Mesenchymal stem cell (in vitro differentiated cells and primary cell): ENCODE data around the gene FNTB.

Experiments used
- DNase-seq: peaks from one replicate; pipeline ENCODE4 v3.0.0-alpha.2; 2013
- H2AFZ ChIP-seq: one replicate; pipeline ENCODE4 v1.6.1; 2013; ENCODE audit warnings: low read depth, mild to moderate bottlenecking, control low read depth, inconsistent platforms, low read length, moderate library complexity
- H2AK5ac ChIP-seq: 2 replicates; pipeline ENCODE4 v1.6.1; 2013; ENCODE audit warnings: low read length, moderate library complexity, mild to moderate bottlenecking, inconsistent platforms; ENCODE audit not compliant: severe bottlenecking
- H2BK120ac ChIP-seq: one replicate; pipeline ENCODE4 v1.6.1; 2013; ENCODE audit warnings: low read depth, mild to moderate bottlenecking, inconsistent platforms, low read length, moderate library complexity
- H2BK12ac ChIP-seq, 2 experiments: one replicate each; pipeline ENCODE4 v1.6.1; 2013; ENCODE audit warnings: inconsistent platforms in 2 of 2, low read length in 2 of 2, mild to moderate bottlenecking in 2 of 2, moderate library complexity in 2 of 2, control low read depth in 1 of 2
- H2BK15ac ChIP-seq: one replicate; pipeline ENCODE4 v1.6.1; 2013; ENCODE audit warnings: mild to moderate bottlenecking, low read depth, inconsistent platforms; ENCODE audit not compliant: poor library complexity, severe bottlenecking
- H2BK5ac ChIP-seq: 2 replicates; pipeline ENCODE4 v1.6.1; 2013; ENCODE audit warnings: low read depth, mild to moderate bottlenecking, low read length, control low read depth, inconsistent platforms; ENCODE audit not compliant: poor library complexity, severe bottlenecking
- H3K14ac ChIP-seq, 2 experiments: one replicate each; pipeline ENCODE4 v1.6.1; 2013; ENCODE audit warnings: inconsistent platforms in 2 of 2, low read length in 2 of 2, control low read depth in 1 of 2, mild to moderate bottlenecking in 1 of 2, moderate library complexity in 1 of 2
- H3K18ac ChIP-seq, 2 experiments: one replicate each; pipeline ENCODE4 v1.6.1; 2013; ENCODE audit warnings: inconsistent platforms in 2 of 2, low read length in 2 of 2, control low read depth in 1 of 2, low read depth in 1 of 2, mild to moderate bottlenecking in 1 of 2
- H3K23ac ChIP-seq, 2 experiments: one replicate each; pipeline ENCODE4 v1.6.1; 2013; ENCODE audit warnings: inconsistent platforms in 2 of 2, low read length in 2 of 2, mild to moderate bottlenecking in 2 of 2, moderate library complexity in 2 of 2, control low read depth in 1 of 2
- H3K27ac ChIP-seq: 2 replicates; pipeline ENCODE4 v1.5.1; 2013; ENCODE audit warnings: mild to moderate bottlenecking, moderate library complexity, low read length, control low read depth, inconsistent platforms; ENCODE audit not compliant: poor library complexity, severe bottlenecking
- H3K27me3 ChIP-seq, 2 experiments: 2 replicates each; pipeline versions ENCODE4 v1.6.1 to v1.7.0; 2013; ENCODE audit warnings: low read length in 2 of 2, mild to moderate bottlenecking in 2 of 2, moderate library complexity in 2 of 2, control low read depth in 1 of 2, inconsistent platforms in 1 of 2; ENCODE audit not compliant: control insufficient read depth in 1 of 2, insufficient read depth in 1 of 2
- H3K36me3 ChIP-seq, 2 experiments: 2 replicates each; pipeline versions ENCODE4 v1.6.1 to v1.7.0; 2013; ENCODE audit warnings: low read length in 2 of 2, control low read depth in 1 of 2, inconsistent platforms in 1 of 2, low read depth in 1 of 2, mild to moderate bottlenecking in 1 of 2; ENCODE audit not compliant: insufficient read depth in 2 of 2, control insufficient read depth in 1 of 2
- H3K4ac ChIP-seq, 2 experiments: one replicate each; pipeline ENCODE4 v1.6.1; 2013; ENCODE audit warnings: inconsistent platforms in 2 of 2, low read length in 2 of 2, mild to moderate bottlenecking in 2 of 2, moderate library complexity in 2 of 2, control low read depth in 1 of 2, low read depth in 1 of 2
- H3K4me1 ChIP-seq: 2 replicates; pipeline ENCODE4 v1.6.1; 2013; ENCODE audit warnings: low read depth, low read length, control low read depth; ENCODE audit not compliant: control insufficient read depth, insufficient read depth
- H3K4me2 ChIP-seq: 2 replicates; pipeline ENCODE4 v1.6.1; 2013; ENCODE audit warnings: low read length, mild to moderate bottlenecking, inconsistent platforms; ENCODE audit not compliant: poor library complexity, severe bottlenecking
- H3K4me3 ChIP-seq, 2 experiments: 2 replicates each; pipeline versions ENCODE4 v1.5.1 to v1.7.0; 2013; ENCODE audit warnings: low read length in 2 of 2, mild to moderate bottlenecking in 2 of 2, control low read depth in 1 of 2, low read depth in 1 of 2; ENCODE audit not compliant: insufficient read depth in 1 of 2
- H3K79me1 ChIP-seq: replicated peaks from 2 replicates; pipeline ENCODE4 v1.6.1; 2013; ENCODE audit warnings: mild to moderate bottlenecking, control low read depth, low read length, inconsistent platforms; ENCODE audit not compliant: poor library complexity, severe bottlenecking
- H3K9ac ChIP-seq: 2 replicates; pipeline ENCODE4 v1.7.0; 2013; ENCODE audit warnings: mild to moderate bottlenecking, low read length, moderate library complexity
- H3K9me3 ChIP-seq: 2 replicates; pipeline ENCODE4 v1.7.0; 2013; ENCODE audit warnings: mild to moderate bottlenecking, low read length; ENCODE audit not compliant: control insufficient read depth
- H4K8ac ChIP-seq: one replicate; pipeline ENCODE4 v1.6.1; 2013; ENCODE audit warnings: inconsistent platforms, mild to moderate bottlenecking, low read length, moderate library complexity
- H4K91ac ChIP-seq: one replicate; pipeline ENCODE4 v1.6.1; 2013; ENCODE audit warnings: mild to moderate bottlenecking, low read length, inconsistent platforms
- WGBS: methylation state at CpG from one replicate; pipeline ENCODE4 v1.1.7; 2013; ENCODE audit warnings: mixed read lengths; 5-methylcytosine and 5-hydroxymethylcytosine counted together

FNTB gene

DNA sequence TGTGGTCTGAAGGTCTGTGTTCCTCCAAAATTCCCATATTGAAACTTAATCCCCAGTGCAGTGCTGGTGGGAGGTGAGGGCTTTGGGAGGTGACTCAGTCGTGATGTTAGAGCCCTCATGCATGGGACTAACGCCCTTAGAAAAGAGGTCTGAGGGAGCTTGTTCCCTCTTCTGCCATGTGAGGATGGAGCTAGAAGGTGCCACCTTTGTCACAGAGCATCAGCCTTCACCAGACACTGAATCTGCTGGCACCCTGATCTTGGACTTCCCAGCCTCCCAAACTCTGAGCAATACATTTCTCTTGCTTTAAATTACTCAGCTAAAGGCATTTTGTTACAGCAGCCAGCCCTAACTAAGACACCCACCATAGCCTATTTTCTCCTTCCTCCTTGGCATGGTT, 28.5 kb upstream of the FNTB start:
- DNase-seq = no peak
- Histone ChIP-seq H3K4me2 (no peak overlapping the region), H3K14ac (no peak overlapping the region), H3K27ac (no peak overlapping the region), H3K4ac (no peak overlapping the region), H2BK12ac (no peak overlapping the region), H3K36me3 (peaks cover 0 to 43% of the 10 kb centered on the region in 2 experiments), H3K23ac (no peak overlapping the region), H2BK5ac (no peak overlapping the region), H4K91ac (no peak overlapping the region), H3K4me3 (no peak overlapping the region), H3K9me3 (no peaks in the 10 kb centered on the region), H2AK5ac (no peak overlapping the region), H2BK15ac (no peak overlapping the region), H2AFZ (no peak overlapping the region), H3K79me1 (peaks cover 55% of the 10 kb centered on the region), H3K18ac (no peak overlapping the region), H3K27me3 (no peaks in the 10 kb centered on the region), H4K8ac (no peak overlapping the region), H3K4me1 (peaks cover 46% of the 10 kb centered on the region), H2BK120ac (no peak overlapping the region), H3K9ac (no peak overlapping the region)
- WGBS = 97% methylated on average over 2 of the region's 2 CpGs

DNA sequence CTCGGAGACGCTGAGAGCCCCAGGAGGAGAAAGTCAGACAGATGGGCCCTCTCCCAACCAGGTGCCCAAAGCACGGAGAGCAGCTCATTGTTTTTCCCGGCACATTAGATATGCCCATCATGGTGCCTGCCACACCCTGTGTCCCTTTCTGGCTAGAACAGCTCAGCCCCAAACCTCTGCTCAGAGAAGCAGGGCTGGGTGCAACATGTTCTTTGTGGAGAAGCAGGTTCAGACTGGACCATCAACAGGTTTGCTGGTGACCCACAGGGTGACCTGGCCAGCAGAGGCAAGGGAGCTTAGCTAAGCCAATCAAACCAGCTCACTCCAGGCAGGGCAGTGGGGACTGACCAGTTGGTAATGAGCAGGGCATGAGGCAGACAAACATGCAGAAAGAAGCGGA, 28.0 kb upstream of the FNTB start:
- H3K23ac ChIP-seq = no peak overlapping the region
- H3K4ac ChIP-seq = no peak overlapping the region
- H3K4me3 ChIP-seq = no peak overlapping the region
- no peak for DNase-seq
- H3K36me3 ChIP-seq = peaks cover 0 to 43% of the 10 kb centered on the region in 2 experiments
- H3K79me1 ChIP-seq = peaks cover 53% of the 10 kb centered on the region
- H2AFZ ChIP-seq = no peak overlapping the region
- peak overlapping the region in 1 of 2 experiments; percentile 23 for H3K14ac ChIP-seq
- H3K4me1 ChIP-seq = peaks cover 49% of the 10 kb centered on the region
- H2AK5ac ChIP-seq = no peak overlapping the region
- no peak overlapping the region for H4K91ac ChIP-seq
- no peak overlapping the region for H3K27ac ChIP-seq
- no peak overlapping the region for H3K4me2 ChIP-seq
- no peak overlapping the region for H2BK120ac ChIP-seq
- no peak overlapping the region for H3K18ac ChIP-seq
- 97% methylated on average over 5 of the region's 5 CpGs for WGBS
- no peaks in the 10 kb centered on the region for H3K9me3 ChIP-seq
- H2BK12ac ChIP-seq = no peak overlapping the region
- no peaks in the 10 kb centered on the region for H3K27me3 ChIP-seq
- no peak overlapping the region for H3K9ac ChIP-seq
- H2BK5ac ChIP-seq = no peak overlapping the region
- no peak overlapping the region for H2BK15ac ChIP-seq
- no peak overlapping the region for H4K8ac ChIP-seq

DNA sequence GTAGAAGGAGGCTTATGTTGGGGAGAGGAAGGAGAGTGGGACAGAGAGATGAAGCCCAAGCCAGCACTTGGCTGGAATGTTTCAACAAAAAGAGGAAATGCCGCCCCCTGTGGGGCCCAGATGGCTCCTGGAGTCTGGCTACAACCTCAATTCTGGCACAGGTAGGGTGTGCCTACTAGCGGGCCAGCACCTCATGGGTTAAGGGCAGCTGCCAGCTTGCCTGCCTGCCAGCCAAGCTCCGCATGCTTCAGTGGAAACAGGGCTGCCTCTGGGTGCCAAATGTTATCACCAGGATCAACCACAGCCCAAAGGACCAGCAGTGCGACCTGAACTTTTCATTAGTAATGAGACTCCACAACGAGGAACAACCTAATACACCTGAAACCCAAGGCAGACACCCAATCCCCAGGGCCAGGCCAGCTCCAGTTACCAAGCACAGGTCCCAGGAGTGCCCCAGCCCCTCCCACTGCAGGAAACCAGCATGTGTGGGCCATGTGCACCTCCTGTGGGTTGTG, 25.9 kb upstream of the FNTB start:
- Histone ChIP-seq H3K4ac (no peak overlapping the region), H2BK120ac (no peak overlapping the region), H3K27me3 (no peaks in the 10 kb centered on the region), H3K4me1 (peaks cover 39% of the 10 kb centered on the region), H4K91ac (no peak overlapping the region), H3K27ac (no peak overlapping the region), H3K9ac (no peak overlapping the region), H2AK5ac (no peak overlapping the region), H3K9me3 (no peaks in the 10 kb centered on the region), H3K23ac (no peak overlapping the region), H3K4me3 (no peak overlapping the region), H3K18ac (no peak overlapping the region), H2BK5ac (no peak overlapping the region), H2AFZ (no peak overlapping the region), H2BK12ac (no peak overlapping the region), H2BK15ac (no peak overlapping the region), H4K8ac (no peak overlapping the region), H3K36me3 (peaks cover 0 to 47% of the 10 kb centered on the region in 2 experiments), H3K14ac (no peak overlapping the region), H3K79me1 (peaks cover 41% of the 10 kb centered on the region), H3K4me2 (no peak overlapping the region)
- no peak for DNase-seq
- 68% methylated on average over 5 of the region's 5 CpGs for WGBS

DNA sequence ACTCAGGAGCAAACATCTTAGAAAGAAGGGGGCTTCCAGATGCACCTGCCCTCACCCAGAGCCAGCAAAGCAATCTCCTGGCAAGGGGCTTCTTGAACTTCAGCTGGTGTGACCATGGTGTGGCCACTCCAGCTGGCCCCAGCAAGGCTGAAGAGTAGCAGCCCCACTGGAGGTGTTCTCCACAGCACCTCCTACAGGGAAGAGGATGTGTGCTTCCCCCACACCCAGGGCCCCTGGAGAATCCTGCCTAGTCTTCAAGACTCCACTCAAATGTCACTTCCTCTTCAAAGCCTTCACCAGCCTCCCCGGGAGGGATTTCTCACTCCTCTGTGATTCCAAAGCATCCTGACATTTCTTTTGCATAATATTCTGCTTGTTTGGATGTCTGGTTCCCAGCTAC, 23.1 kb upstream of the FNTB start:
- Histone ChIP-seq H3K9me3 (no peaks in the 10 kb centered on the region), H4K91ac (no peak overlapping the region), H3K4me3 (no peak overlapping the region), H3K4me1 (peaks cover 48% of the 10 kb centered on the region), H2BK15ac (no peak overlapping the region), H3K23ac (no peak overlapping the region), H3K79me1 (peaks cover 32% of the 10 kb centered on the region), H2BK12ac (no peak overlapping the region), H2BK5ac (no peak overlapping the region), H3K27me3 (no peaks in the 10 kb centered on the region), H3K36me3 (peaks cover 0 to 45% of the 10 kb centered on the region in 2 experiments), H2BK120ac (no peak overlapping the region), H2AK5ac (no peak overlapping the region), H3K14ac (no peak overlapping the region), H3K4ac (no peak overlapping the region), H3K9ac (no peak overlapping the region), H3K27ac (no peak overlapping the region), H3K18ac (no peak overlapping the region), H2AFZ (no peak overlapping the region), H3K4me2 (no peak overlapping the region), H4K8ac (no peak overlapping the region)
- 92% methylated on average over 1 of the region's 1 CpG for WGBS
- DNase-seq = no peak
